HepG2 (cell line): Measurements from ENCODE around the gene TXNL4A. TPM values are rescaled to one million over a fixed set of nuclear protein-coding genes. Genes with fewer than 3 reads are reported as not detected.

Experiments used
- ATAC-seq: fragments of 200-7000 bp; cut with Tn5 transposase; 3 replicates; pipeline ENCODE4 v1.9.1; 2020; ENCODE audit warnings: mild to moderate bottlenecking, moderate library complexity
- BruUV-seq: library from RNA; stranded (reverse); fragments of 400-500 nt; replicated peaks from 2 replicates; lab custom pipeline; 2021; lab: Mats Ljungman, UMichigan
- CTCF ChIA-PET: fragments of 300-600 bp; formaldehyde crosslinking; extraction: SDS; loops from one replicate; lab custom pipeline; 2021; ENCODE audit warnings: low total read pairs, inconsistent platforms, low intra/inter-chr PET ratio; lab: Yijun Ruan, JAX
- POLR2A ChIA-PET: fragments of 350-600 bp; sonication (Branson Sonifier 250); formaldehyde crosslinking; loops from one replicate; lab custom pipeline; 2020; ENCODE audit warnings: antibody characterized with exemption, inconsistent platforms; lab: Yijun Ruan, JAX
- DNase-seq: peaks from one replicate; pipeline ENCODE4 v3.0.0-alpha.2; 2015; ENCODE audit warnings: low spot score
- FAIRE-seq: peaks from 3 replicates; lab custom pipeline; 2011; peaks lifted over from hg19 to GRCh38; lab: Jason Lieb, UNC
- H2AFZ ChIP-seq: one replicate; pipeline ENCODE4 v1.6.1; 2011; ENCODE audit warnings: low read length, inconsistent platforms
- H3K27ac ChIP-seq: fragments of 300-600 bp; 3 replicates; pipeline ENCODE4 v1.8.0; 2011; ENCODE audit warnings: mixed run types, mild to moderate bottlenecking, mixed read lengths, low read length, inconsistent platforms; ENCODE audit not compliant: insufficient read depth; ENCODE audit errors: extremely low read length
- H3K27me3 ChIP-seq, 2 experiments: fragments of 200-600 bp in 1 of 2; 2 replicates in 1 of 2; 3 replicates in 1 of 2; pipeline versions ENCODE4 v1.6.0 to v1.8.0; 2011; ENCODE audit warnings: low read length in 2 of 2, mild to moderate bottlenecking in 2 of 2, moderate library complexity in 2 of 2, inconsistent platforms in 1 of 2; ENCODE audit not compliant: insufficient read depth in 2 of 2, control insufficient read depth in 1 of 2
- H3K36me3 ChIP-seq, 2 experiments: fragments of 200-600 bp in 1 of 2; replicated peaks in 1 of 2; 2 replicates in 1 of 2; 3 replicates in 1 of 2; pipeline versions ENCODE4 v1.5.1 to v1.8.0; 2011; ENCODE audit warnings: low read length in 2 of 2, inconsistent platforms in 1 of 2; ENCODE audit not compliant: insufficient read depth in 2 of 2, control insufficient read depth in 1 of 2
- H3K4me1 ChIP-seq: 2 replicates; pipeline ENCODE4 v1.5.1; 2012; ENCODE audit warnings: low read length, inconsistent platforms; ENCODE audit not compliant: insufficient read depth
- H3K4me2 ChIP-seq: 2 replicates; pipeline ENCODE4 v1.6.0; 2011; ENCODE audit warnings: low read depth, low read length, inconsistent platforms
- H3K4me3 ChIP-seq, 3 experiments: fragments of 200-600 bp in 1 of 3; sonication (generic), shearing (Covaris generic) in 1 of 3; replicated peaks in 1 of 3; 2 replicates each; pipeline ENCODE4 v1.5.1; 2011 to 2016; ENCODE audit warnings: low read length in 3 of 3, inconsistent platforms in 2 of 3, low read depth in 2 of 3, mild to moderate bottlenecking in 2 of 3, control low read depth in 1 of 3, mixed read lengths in 1 of 3; ENCODE audit not compliant: insufficient read depth in 1 of 3
- H3K79me2 ChIP-seq: one replicate; pipeline ENCODE4 v1.6.1; 2011; ENCODE audit warnings: low read length, inconsistent platforms; ENCODE audit not compliant: insufficient read depth
- H3K9ac ChIP-seq: 2 replicates; pipeline ENCODE4 v1.6.0; 2011; ENCODE audit warnings: mild to moderate bottlenecking, low read depth, low read length, inconsistent platforms; ENCODE audit not compliant: insufficient read depth
- H3K9me3 ChIP-seq: 2 replicates; pipeline ENCODE4 v1.5.1; 2012; ENCODE audit warnings: mild to moderate bottlenecking, low read length
- H4K20me1 ChIP-seq: 2 replicates; pipeline ENCODE4 v1.6.0; 2011; ENCODE audit warnings: inconsistent platforms, mild to moderate bottlenecking, low read length, moderate library complexity; ENCODE audit not compliant: insufficient read depth
- CCDC6 ChIP-seq: sonication (generic); formaldehyde crosslinking; IDR thresholded peaks from 2 replicates; pipeline ENCODE4 v1.8.1; 2022; ENCODE audit warnings: mild to moderate bottlenecking, missing genetic modification reagents, moderate library complexity
- CEBPB ChIP-seq: IDR thresholded peaks from 2 replicates; pipeline ENCODE4 v1.6.1; 2011; ENCODE audit warnings: low read depth, low read length, improper control_type of control experiment, borderline replicate concordance
- CEBPG ChIP-seq: IDR thresholded peaks from 2 replicates; pipeline ENCODE4 v1.6.1; 2016
- E2F2 ChIP-seq: sonication (generic); formaldehyde crosslinking; IDR thresholded peaks from 2 replicates; pipeline ENCODE4 v1.4.0; 2020; ENCODE audit warnings: missing genetic modification reagents, borderline replicate concordance
- FOSL2 ChIP-seq: sonication (generic); formaldehyde crosslinking; IDR thresholded peaks from 2 replicates; pipeline ENCODE4 v1.4.0; 2020; ENCODE audit warnings: missing genetic modification reagents
- HES4 ChIP-seq: sonication (generic); formaldehyde crosslinking; IDR thresholded peaks from 2 replicates; pipeline ENCODE4 v1.9.0; 2021; ENCODE audit warnings: mild to moderate bottlenecking, missing genetic modification reagents, borderline replicate concordance
- IRF1 ChIP-seq: sonication (generic); formaldehyde crosslinking; IDR thresholded peaks from 2 replicates; pipeline ENCODE4 v1.4.0; 2020; ENCODE audit warnings: low read depth, mild to moderate bottlenecking, missing genetic modification reagents
- PITX1 ChIP-seq: sonication (generic); formaldehyde crosslinking; IDR thresholded peaks from 2 replicates; pipeline ENCODE4 v1.5.1; 2020; ENCODE audit warnings: mild to moderate bottlenecking, missing genetic modification reagents
- RCOR2 ChIP-seq: IDR thresholded peaks from 2 replicates; pipeline ENCODE4 v1.6.1; 2016; ENCODE audit warnings: missing biosample characterization, missing genetic modification reagents
- SIN3B ChIP-seq: fragments of 150-350 bp; IDR thresholded peaks from 2 replicates; pipeline ENCODE4 v1.6.1; 2014; ENCODE audit warnings: low read length
- SP4 ChIP-seq: sonication (generic); formaldehyde crosslinking; IDR thresholded peaks from 2 replicates; pipeline ENCODE4 v1.8.1; 2023; ENCODE audit warnings: mild to moderate bottlenecking, missing genetic modification reagents
- STAT5B ChIP-seq: sonication (generic); formaldehyde crosslinking; IDR thresholded peaks from 2 replicates; pipeline ENCODE4 v1.4.0; 2020; ENCODE audit warnings: missing genetic modification reagents
- TCF12 ChIP-seq, 2 experiments: fragments of 450-650 bp in 1 of 2; sonication (generic) in 1 of 2; formaldehyde crosslinking in 1 of 2; IDR thresholded peaks; 2 replicates each; pipeline versions ENCODE4 v1.6.1 to v1.8.0; 2017 to 2022; ENCODE audit warnings: antibody characterized with exemption in 1 of 2, mild to moderate bottlenecking in 1 of 2, missing genetic modification reagents in 1 of 2, moderate library complexity in 1 of 2
- U2AF1 ChIP-seq: fragments of 200-400 bp; formaldehyde crosslinking; optimal IDR thresholded peaks from 2 replicates; pipeline ENCODE3; 2017; ENCODE audit warnings: mild to moderate bottlenecking, low read depth, low read length
- USF2 ChIP-seq, 2 experiments: sonication (generic) in 1 of 2; formaldehyde crosslinking in 1 of 2; IDR thresholded peaks; 2 replicates each; pipeline versions ENCODE4 v1.5.1 to v1.6.1; 2011 to 2020; ENCODE audit warnings: borderline replicate concordance in 1 of 2, low read depth in 1 of 2, low read length in 1 of 2, mild to moderate bottlenecking in 1 of 2, missing genetic modification reagents in 1 of 2, moderate library complexity in 1 of 2
- ZEB1 ChIP-seq: IDR thresholded peaks from 2 replicates; pipeline ENCODE4 v1.6.1; 2012; ENCODE audit warnings: mild to moderate bottlenecking, low read depth, inconsistent platforms; ENCODE audit not compliant: insufficient replicate concordance
- ZFP36 ChIP-seq: fragments of 150-350 bp; IDR thresholded peaks from 2 replicates; pipeline ENCODE4 v1.6.1; 2018; ENCODE audit warnings: borderline replicate concordance, low read length, low read depth; ENCODE audit not compliant: partially characterized antibody
- ZNF34 ChIP-seq: sonication (generic); formaldehyde crosslinking; IDR thresholded peaks from 2 replicates; pipeline ENCODE4 v1.4.0; 2020; ENCODE audit warnings: mild to moderate bottlenecking, missing genetic modification reagents, borderline replicate concordance
- ZNF674 ChIP-seq: sonication (generic); formaldehyde crosslinking; IDR thresholded peaks from 2 replicates; pipeline ENCODE4 v1.5.0; 2020; ENCODE audit warnings: low read depth, mild to moderate bottlenecking, missing genetic modification reagents
- WGBS: methylation state at CpG from one replicate; pipeline ENCODE4 v1.1.6; 2017; ENCODE audit warnings: low lambda C conversion rate; 5-methylcytosine and 5-hydroxymethylcytosine counted together
- in situ Hi-C: cut with HindIII; loops from 2 replicates; pipeline ENCODE4 v1.10.0; 2017; ENCODE audit warnings: low pct_unique_long_range_greater_than_20kb; ENCODE audit not compliant: extremely low pct_ligation_motif_present
- intact Hi-C: fragments of 100-400 bp; cut with micrococcal nuclease; formaldehyde crosslinking; loops from one replicate; pipeline ENCODE4 v1.10.0; 2022; ENCODE audit not compliant: unreplicated experiment
- polyA plus RNA-seq, 8 experiments: library from polyadenylated mRNA; depleted of rRNA in 3 of 8; stranded (reverse) in 7 of 8; unstranded in 1 of 8; fragments of >200 nt; fragmentation: Illumina TruSeq in 4 of 8; extraction: Trizol in 4 of 8; gene quantifications; 2 replicates each; pipeline versions ENCODE4 v1.2.1 to v1.2.3, GENCODE V29; 2011 to 2016; ENCODE audit warnings: low read depth in 4 of 8, missing spikeins in 1 of 8, mixed read lengths in 1 of 8; ENCODE audit not compliant: insufficient read depth in 1 of 8
- total RNA-seq, 5 experiments: library from RNA; depleted of rRNA; stranded (reverse); fragments of >200 nt; fragmentation: Illumina TruSeq; extraction: Trizol; gene quantifications; 2 replicates each; pipeline ENCODE4 v1.2.3, GENCODE V29; 2016; ENCODE audit warnings: low read depth in 1 of 5

TXNL4A gene
- total and polyA plus RNA-seq, 2 of the 13 experiments (the other 11 are each of a cell fraction or from before 2014, with no cell fraction given): 172 to 202 TPM

GRCh38 chr18:80009661-80010550, 21.5 kb upstream of the TXNL4A start:
- no peak overlapping the region for H3K9ac ChIP-seq
- no peaks in the 10 kb centered on the region; a peak in 1 of 5 replicates for H3K27me3 ChIP-seq
- H3K9me3 ChIP-seq: no peaks in the 10 kb centered on the region
- no peaks in the 10 kb centered on the region for H3K36me3 ChIP-seq
- no peak overlapping the region for H2AFZ ChIP-seq
- H3K27ac ChIP-seq: no peak overlapping the region
- TF ChIP-seq PITX1 (CRISPR knock-in tag) (no peak), U2AF1 (no peak), ZFP36 (no peak), ZNF674 (no peak), HES4 (CRISPR knock-in tag) (no peak), ZEB1 (no peak), ZNF34 (no peak), IRF1 (no peak), E2F2 (CRISPR knock-in tag) (no peak), CEBPG (CRISPR knock-in tag) (peak; percentile 65), FOSL2 (CRISPR knock-in tag) (peak; percentile 40), SP4 (CRISPR knock-in tag) (no peak), CEBPB (peak; percentile 69), TCF12 (IDR thresholded peaks at IDR 0.05) (no peak), TCF12 (CRISPR knock-in tag; IDR thresholded peaks at IDR 0.05) (no peak), STAT5B (CRISPR knock-in tag) (no peak), SIN3B (no peak), CCDC6 (CRISPR knock-in tag) (no peak), RCOR2 (no peak), USF2 (IDR thresholded peaks at IDR 0.05; ENCODE audit: low read depth, low read length) (peak; percentile 2; the same call in 1 of the 2 replicates), USF2 (CRISPR knock-in tag; IDR thresholded peaks at IDR 0.05; ENCODE audit: borderline replicate concordance) (no peak)
- ATAC-seq (peak; percentile 51; the same call in 2 of the 3 replicates), FAIRE-seq (no peak), DNase-seq (no peak)
- 68% methylated on average over 16 of the region's 16 CpGs for whole genome bisulfite sequencing
- POLR2A ChIA-PET: interaction anchor here (0.9 kb wide), 1 partner anchor 24 kb away, joined by 4 read pairs; no protein-coding TSS in a partner anchor
- H3K4me3 ChIP-seq: no peak overlapping the region
- in situ Hi-C loops: no loop called here
- BruUV-seq: no TSS peak
- CTCF ChIA-PET: no interaction called here
- peaks cover 17% of the 10 kb centered on the region for H3K4me1 ChIP-seq
- H4K20me1 ChIP-seq: no peaks in the 10 kb centered on the region
- H3K79me2 ChIP-seq: no peaks in the 10 kb centered on the region
- intact Hi-C loops: no loop called here
- no peak overlapping the region for H3K4me2 ChIP-seq
